ENCODE results near the gene RNF152.

GRCh38 chr18:61771861-61772260 lies 120.9 kb downstream of the RNF152 start:
- TF ChIP-seq CTCF (IDR thresholded peaks at IDR 0.05) (no peak), POLR2A (IDR thresholded peaks at IDR 0.05) (no peak)

Measured in thyroid gland (tissue), 4 donors.